Head of caudate nucleus (tissue), 42 donors: ENCODE data around the gene THRB.

Experiments
- DNase-seq, 42 donors: peaks; one replicate each; pipeline versions ENCODE4 v3.0.0 to v3.0.0-alpha.2; 2020 to 2021; ENCODE audit warnings: mixed read lengths in 7 of 42
- intact Hi-C: fragments of 100-400 bp; cut with DNase I; formaldehyde crosslinking; loops from one replicate; pipeline ENCODE4 v1.15.0; 2022

Gene THRB

GRCh38 chr3:24232784-24233183, 261.9 kb downstream of the THRB start:
- intact Hi-C loops, result no loop called here
- DNase-seq, result no peak

GRCh38 chr3:24229468-24230221, 265.0 kb downstream of the THRB start:
- peak in 1 of 42 donors; percentile 13 for DNase-seq
- intact Hi-C loops, result no loop called here

- intact Hi-C loops, result no loop called here
- no peak for DNase-seq
These were observed 267.0 kb downstream of the THRB start for GRCh38 chr3:24227635-24228034.

GRCh38 chr3:24226397-24226796, 268.3 kb downstream of the THRB start:
- DNase-seq, result no peak
- intact Hi-C loops, result no loop called here

GRCh38 chr3:24225385-24225950, 269.2 kb downstream of the THRB start:
- no peak for DNase-seq
- intact Hi-C loops, result no loop called here

GRCh38 chr3:24224666-24225384, 269.8 kb downstream of the THRB start:
- no peak for DNase-seq
- intact Hi-C loops, result no loop called here

GRCh38 chr3:24222165-24222805, 272.4 kb downstream of the THRB start:
- intact Hi-C loops, result no loop called here
- DNase-seq, result no peak

- intact Hi-C loops, result no loop called here
- peak in 5 of 42 donors; percentile 6 to 63 (median 11) for DNase-seq
These were observed 273.6 kb downstream of the THRB start for GRCh38 chr3:24220859-24221657.

- intact Hi-C loops, result no loop called here
- no peak for DNase-seq
These were observed 279.1 kb downstream of the THRB start for GRCh38 chr3:24215502-24215901.

GRCh38 chr3:24211381-24211780, 283.3 kb downstream of the THRB start:
- intact Hi-C loops, result no loop called here
- DNase-seq, result no peak

- intact Hi-C loops, result no loop called here
- DNase-seq, result no peak
These were observed 292.6 kb downstream of the THRB start for GRCh38 chr3:24202071-24202470.

- intact Hi-C loops, result no loop called here
- peak in 15 of 42 donors; percentile 6 to 49 (median 28) for DNase-seq
These were observed 293.3 kb downstream of the THRB start for GRCh38 chr3:24201301-24201700.

- DNase-seq, result no peak
- intact Hi-C loops, result no loop called here
These were observed 294.8 kb downstream of the THRB start for GRCh38 chr3:24199775-24200247.

GRCh38 chr3:24199300-24199699, 295.4 kb downstream of the THRB start:
- DNase-seq, result no peak
- intact Hi-C loops, result no loop called here

- DNase-seq, result no peak
- intact Hi-C loops, result no loop called here
These were observed 295.9 kb downstream of the THRB start for GRCh38 chr3:24198728-24199127.

- intact Hi-C loops, result no loop called here
These were observed 296.8 kb downstream of the THRB start for GRCh38 chr3:24197809-24198208.

GRCh38 chr3:24196526-24196925, 298.1 kb downstream of the THRB start:
- intact Hi-C loops, result no loop called here
- DNase-seq, result no peak

More at GRCh38 chr3:24197809-24198208, 296.8 kb downstream of the THRB start:
- no peak for DNase-seq

- intact Hi-C loops, result no loop called here
- no peak for DNase-seq
These were observed 299.0 kb downstream of the THRB start for GRCh38 chr3:24195504-24196230.
